ENCODE results near the gene SKIC3. TPM values are rescaled to one million over a fixed set of nuclear protein-coding genes. Genes with fewer than 3 reads are reported as not detected.

Gene SKIC3
- total RNA-seq, 1 donor = 146 TPM

DNA sequence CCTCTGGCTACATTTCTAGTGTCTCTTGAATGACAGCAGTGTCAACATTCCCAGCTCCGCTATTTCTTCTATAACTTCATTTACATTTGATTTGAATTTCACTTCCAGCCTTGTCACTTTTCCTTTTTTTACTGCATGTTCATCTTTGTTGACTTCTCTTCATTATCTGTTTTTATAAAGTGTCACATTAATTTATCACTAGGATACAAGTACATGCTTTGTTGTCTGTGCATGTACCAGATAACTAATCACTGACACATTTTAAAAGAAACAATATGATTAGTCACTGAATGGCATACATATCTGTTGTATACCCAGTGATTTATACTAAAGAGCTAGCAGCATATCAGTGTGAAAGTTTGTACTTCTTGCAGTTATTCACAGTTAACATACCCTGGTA lies 29.2 kb upstream of the SKIC3 start:
- DNase-seq (ENCODE audit: low read depth) = no peak
- no peak overlapping the region for H3K4me3 ChIP-seq (ENCODE audit: low read depth, low read length)
- TF ChIP-seq, protein P1, sequence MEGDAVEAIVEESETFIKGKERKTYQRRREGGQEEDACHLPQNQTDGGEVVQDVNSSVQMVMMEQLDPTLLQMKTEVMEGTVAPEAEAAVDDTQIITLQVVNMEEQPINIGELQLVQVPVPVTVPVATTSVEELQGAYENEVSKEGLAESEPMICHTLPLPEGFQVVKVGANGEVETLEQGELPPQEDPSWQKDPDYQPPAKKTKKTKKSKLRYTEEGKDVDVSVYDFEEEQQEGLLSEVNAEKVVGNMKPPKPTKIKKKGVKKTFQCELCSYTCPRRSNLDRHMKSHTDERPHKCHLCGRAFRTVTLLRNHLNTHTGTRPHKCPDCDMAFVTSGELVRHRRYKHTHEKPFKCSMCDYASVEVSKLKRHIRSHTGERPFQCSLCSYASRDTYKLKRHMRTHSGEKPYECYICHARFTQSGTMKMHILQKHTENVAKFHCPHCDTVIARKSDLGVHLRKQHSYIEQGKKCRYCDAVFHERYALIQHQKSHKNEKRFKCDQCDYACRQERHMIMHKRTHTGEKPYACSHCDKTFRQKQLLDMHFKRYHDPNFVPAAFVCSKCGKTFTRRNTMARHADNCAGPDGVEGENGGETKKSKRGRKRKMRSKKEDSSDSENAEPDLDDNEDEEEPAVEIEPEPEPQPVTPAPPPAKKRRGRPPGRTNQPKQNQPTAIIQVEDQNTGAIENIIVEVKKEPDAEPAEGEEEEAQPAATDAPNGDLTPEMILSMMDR (IDR thresholded peaks at IDR 0.05; ENCODE audit: insufficient read depth, low read length) = no peak

DNA sequence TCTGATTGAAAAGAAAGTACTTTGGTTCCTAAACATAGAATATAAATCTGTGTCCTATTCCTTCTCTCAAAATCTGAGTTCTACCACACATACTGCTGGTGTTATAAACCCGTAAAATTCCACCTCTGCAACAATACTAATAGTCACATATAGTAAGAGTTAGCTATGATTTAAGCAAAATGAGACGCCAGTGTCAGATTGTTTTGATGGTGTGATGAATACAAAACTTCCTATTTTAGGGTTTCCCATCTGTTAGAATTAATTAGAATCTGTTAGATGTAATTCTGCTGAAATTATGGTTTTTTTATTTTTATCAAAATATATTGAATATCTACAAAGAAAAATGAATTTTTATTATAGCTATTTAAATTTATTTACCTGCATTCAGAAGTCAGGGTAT lies 26.8 kb upstream of the SKIC3 start:
- DNase-seq (ENCODE audit: low read depth) = no peak
- H3K4me3 ChIP-seq (ENCODE audit: low read depth, low read length) = no peak overlapping the region
- TF ChIP-seq, protein P1 (IDR thresholded peaks at IDR 0.05; ENCODE audit: insufficient read depth, low read length) = no peak

DNA sequence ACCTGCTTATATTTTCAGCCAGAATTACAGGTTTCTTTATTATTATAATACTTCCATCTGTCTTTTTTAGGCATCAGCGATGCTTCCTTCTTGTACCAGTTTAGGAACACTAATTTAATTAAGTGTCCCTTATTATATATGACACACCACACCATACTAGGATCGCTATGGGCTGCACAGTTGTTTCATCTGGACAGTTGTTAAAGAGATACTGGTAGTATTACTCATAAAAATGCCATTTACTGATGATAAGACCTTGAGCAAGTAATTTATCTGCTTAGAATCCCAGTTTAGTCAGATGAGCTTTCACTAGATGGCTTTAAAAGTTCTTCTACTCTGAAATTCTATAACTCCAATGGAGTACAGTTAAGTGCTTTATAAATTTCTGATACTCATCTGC lies 17.2 kb upstream of the SKIC3 start:
- TF ChIP-seq, protein P1 (IDR thresholded peaks at IDR 0.05; ENCODE audit: insufficient read depth, low read length) = no peak
- no peak overlapping the region for H3K4me3 ChIP-seq (ENCODE audit: low read depth, low read length)
- no peak for DNase-seq (ENCODE audit: low read depth)

DNA sequence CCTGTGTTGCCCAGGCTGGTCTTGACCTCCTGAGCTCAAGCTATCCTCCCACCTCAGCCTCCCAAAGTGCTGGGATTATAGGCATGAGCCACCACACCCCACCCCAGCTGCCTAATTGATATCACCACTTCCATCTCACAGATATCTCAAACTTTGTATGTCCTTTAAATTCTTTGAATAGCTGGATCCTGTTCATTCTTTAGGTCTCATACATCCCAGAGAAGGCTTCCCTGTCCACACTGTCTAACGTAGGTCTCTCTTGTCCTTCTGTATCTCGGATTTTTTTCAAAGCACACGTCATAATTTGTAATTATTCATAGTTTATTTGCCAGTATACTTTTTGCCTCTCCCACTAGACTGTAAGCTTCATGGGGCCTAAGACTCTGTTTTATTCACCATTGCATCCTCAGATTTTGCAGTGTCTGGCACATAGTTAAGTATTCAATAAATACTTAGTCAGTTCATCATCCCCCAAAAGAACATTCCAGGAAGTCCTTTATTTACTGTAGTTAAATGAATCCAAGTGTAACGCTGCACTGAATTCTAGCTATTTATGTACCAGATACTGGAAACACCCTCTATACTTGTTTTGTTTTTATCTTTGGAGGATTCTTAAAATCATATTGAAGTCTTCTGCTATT lies 10.6 kb upstream of the SKIC3 start:
- TF ChIP-seq, protein P1 (IDR thresholded peaks at IDR 0.05; ENCODE audit: insufficient read depth, low read length) = no peak
- DNase-seq (ENCODE audit: low read depth) = peak; percentile 30
- H3K4me3 ChIP-seq (ENCODE audit: low read depth, low read length) = no peak overlapping the region

DNA sequence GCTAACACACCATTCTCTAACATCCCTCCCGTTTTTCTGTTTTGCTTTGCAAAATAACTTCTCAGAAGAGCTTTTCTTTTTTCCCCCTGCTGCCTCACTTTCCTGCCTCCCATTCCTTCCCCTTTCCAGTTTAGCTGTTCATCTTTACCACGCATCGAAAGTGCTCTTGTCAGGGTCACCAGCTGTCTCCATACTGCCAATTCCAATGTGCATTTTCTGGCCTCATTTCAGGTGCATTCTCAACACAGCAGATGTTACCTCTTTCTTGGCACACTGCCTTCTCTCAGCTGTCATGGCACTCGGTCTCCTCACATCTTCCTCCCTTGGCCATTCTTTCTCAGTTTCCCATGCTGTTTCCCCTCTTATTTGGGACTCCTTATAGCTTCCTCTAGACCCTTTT lies 9.7 kb upstream of the SKIC3 start:
- DNase-seq (ENCODE audit: low read depth) = no peak
- H3K4me3 ChIP-seq (ENCODE audit: low read depth, low read length) = no peak overlapping the region
- TF ChIP-seq, protein P1 (IDR thresholded peaks at IDR 0.05; ENCODE audit: insufficient read depth, low read length) = no peak

DNA sequence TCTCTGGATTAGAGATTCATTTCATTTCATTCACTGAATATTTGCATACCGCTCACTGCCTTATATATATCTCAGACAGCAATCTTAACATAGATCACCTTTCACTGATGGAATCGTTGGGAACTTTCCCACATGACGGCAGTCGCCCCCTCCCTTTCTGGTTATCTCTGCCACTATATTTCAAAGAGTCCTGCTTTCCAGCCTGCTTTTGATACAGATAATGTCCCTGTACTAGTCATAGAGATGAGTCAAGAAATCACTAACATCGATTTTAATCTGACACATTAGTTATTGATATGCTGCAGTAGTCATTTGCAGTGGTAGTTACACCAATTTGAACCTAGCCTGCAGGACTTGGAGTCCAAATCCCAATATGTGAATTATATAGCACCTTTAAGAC lies 8.6 kb upstream of the SKIC3 start:
- TF ChIP-seq, protein P1 (IDR thresholded peaks at IDR 0.05; ENCODE audit: insufficient read depth, low read length) = no peak
- DNase-seq (ENCODE audit: low read depth) = no peak
- no peak overlapping the region for H3K4me3 ChIP-seq (ENCODE audit: low read depth, low read length)

DNA sequence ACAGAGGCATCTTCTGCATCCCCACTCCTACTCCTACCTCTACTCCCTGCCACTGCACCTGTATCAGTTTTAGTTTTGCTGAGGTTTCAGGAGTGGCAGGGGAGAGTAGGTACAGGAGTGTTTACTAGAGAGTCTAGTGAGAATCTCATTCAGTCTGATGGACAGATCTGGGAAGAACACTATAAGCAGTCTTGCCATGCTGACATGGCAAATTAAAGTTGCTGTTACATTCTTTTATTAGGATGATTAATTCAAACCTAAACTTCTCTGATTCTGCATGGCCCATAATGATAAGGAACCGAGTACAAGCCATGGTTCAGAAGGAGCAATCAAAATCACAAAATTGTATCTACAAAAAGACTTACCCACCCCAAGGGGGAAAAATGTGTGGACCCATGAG lies 7.5 kb upstream of the SKIC3 start:
- DNase-seq (ENCODE audit: low read depth) = no peak

More for the DNA sequence above, 7.5 kb upstream of the SKIC3 start:
- TF ChIP-seq, protein P1 (IDR thresholded peaks at IDR 0.05; ENCODE audit: insufficient read depth, low read length) = no peak
- no peak overlapping the region for H3K4me3 ChIP-seq (ENCODE audit: low read depth, low read length)
